Spleen (tissue), 7 donors: ENCODE measurements around the gene NDC80.

ENCODE experiments used
- CTCF ChIP-seq, 11 experiments: fragments of 200-600 bp in 7 of 11; fragments of 450-650 bp in 4 of 11; sonication (generic) in 4 of 11; IDR thresholded peaks in 8 of 11; conservative IDR thresholded peaks in 3 of 11; 1 replicate in 7 of 11; 2 replicates in 4 of 11; pipeline versions ENCODE4 v1.4.0 to v1.8.0; 2016 to 2021; ENCODE audit warnings: antibody characterized with exemption in 11 of 11, inconsistent platforms in 4 of 11, mild to moderate bottlenecking in 1 of 11
- POLR2A ChIP-seq, 3 donors: fragments of 450-650 bp; IDR thresholded peaks; one replicate each; pipeline ENCODE4 v1.5.1; 2017; ENCODE audit warnings: antibody characterized with exemption in 3 of 3, mild to moderate bottlenecking in 1 of 3
- POLR2AphosphoS5 ChIP-seq, 3 donors: sonication (generic); formaldehyde crosslinking; IDR thresholded peaks; one replicate each; pipeline ENCODE4 v1.5.1; 2017; ENCODE audit warnings: antibody characterized with exemption in 3 of 3
- donor health status: DM: no; HTN: no; CAD: no; lungs with moderate emphysema.
- donor health status: DM: no; HTN: no; CAD: no.
- donor health status: DM: no; HTN: no; CAD: no.

GRCh38 chr18:2540575-2540974, 30.8 kb upstream of the NDC80 start:
- TF ChIP-seq POLR2A (IDR thresholded peaks at IDR 0.05) (no peak), CTCF (IDR thresholded peaks at IDR 0.05 in 8 of 11, conservative IDR thresholded peaks at IDR 0.05 in 3 of 11) (no peak), POLR2AphosphoS5 (IDR thresholded peaks at IDR 0.05) (no peak)
